GM12878 (cell line): ENCODE results near the gene ZNF511. TPM values are rescaled to one million over a fixed set of nuclear protein-coding genes. Genes with fewer than 3 reads are reported as not detected.

Source experiments
- FOS ChIP-seq: IDR thresholded peaks from 3 replicates; pipeline ENCODE4 v1.6.1; 2011; ENCODE audit warnings: borderline replicate concordance; ENCODE audit not compliant: insufficient read length; ENCODE audit errors: extremely low read depth
- IKZF2 ChIP-seq, 2 experiments: fragments of 450-650 bp; IDR thresholded peaks; 2 replicates each; pipeline ENCODE4 v1.6.1; 2017; ENCODE audit warnings: mild to moderate bottlenecking in 2 of 2, moderate library complexity in 2 of 2
- IRF5 ChIP-seq: fragments of 450-650 bp; IDR thresholded peaks from 2 replicates; pipeline ENCODE4 v1.6.1; 2017; ENCODE audit warnings: borderline replicate concordance
- RFX5 ChIP-seq: IDR thresholded peaks from 2 replicates; pipeline ENCODE4 v1.6.1; 2011; ENCODE audit warnings: low read depth, low read length, improper control_type of control experiment
- SREBF1 ChIP-seq: IDR thresholded peaks from 2 replicates; pipeline ENCODE4 v1.6.1; 2012; ENCODE audit warnings: mild to moderate bottlenecking, low read length
- SRF ChIP-seq, 2 experiments: IDR thresholded peaks; 2 replicates each; pipeline ENCODE4 v1.6.1; 2011; ENCODE audit warnings: low read depth in 2 of 2, low read length in 2 of 2, mild to moderate bottlenecking in 1 of 2, moderate library complexity in 1 of 2
- TCF3 ChIP-seq: IDR thresholded peaks from 2 replicates; pipeline ENCODE4 v1.6.1; 2012; ENCODE audit warnings: low read depth, mild to moderate bottlenecking, low read length, borderline replicate concordance; ENCODE audit not compliant: insufficient read depth
- USF2 ChIP-seq: IDR thresholded peaks from 2 replicates; pipeline ENCODE4 v1.6.1; 2011; ENCODE audit warnings: low read depth, low read length, improper control_type of control experiment, borderline replicate concordance
- polyA plus RNA-seq, 11 experiments: library from polyadenylated mRNA; depleted of rRNA in 4 of 11; unstranded in 6 of 11; stranded (reverse) in 5 of 11; fragments of >200 nt; fragmentation: Nextera tagmentation in 4 of 11; fragmentation: Illumina TruSeq in 1 of 11; extraction: Ambion mirVana in 4 of 11; extraction: Trizol in 1 of 11; gene quantifications; 1 replicate in 1 of 11; 2 replicates in 10 of 11; pipeline versions ENCODE4 v1.2.1 to v1.2.3, GENCODE V29; 2011 to 2016; ENCODE audit warnings: inconsistent platforms in 2 of 11, missing spikeins in 2 of 11, low read depth in 1 of 11
- total RNA-seq, 4 experiments: library from RNA; depleted of rRNA in 3 of 4; stranded (reverse); fragments of >200 nt in 3 of 4; fragmentation: Illumina TruSeq in 1 of 4; extraction: Trizol in 1 of 4; gene quantifications; 2 replicates each; pipeline versions ENCODE4 v1.2.1 to v1.2.3, GENCODE V29; 2013 to 2021
- TF ChIP-seq, protein P1 (sequence below): fragments of 450-650 bp; IDR thresholded peaks from 2 replicates; pipeline ENCODE4 v1.6.1; 2018; ENCODE audit warnings: mild to moderate bottlenecking, low read depth, moderate library complexity; ENCODE audit not compliant: partially characterized antibody
- TF ChIP-seq, protein P2 (sequence below): IDR thresholded peaks from 2 replicates; pipeline ENCODE4 v1.6.1; 2011; ENCODE audit warnings: borderline replicate concordance, low read depth, mild to moderate bottlenecking, moderate library complexity, low read length; ENCODE audit not compliant: insufficient read depth, poor library complexity, severe bottlenecking

ZNF511 gene
- total and polyA plus RNA-seq, 10 of the 15 experiments (the other 5 are each of a cell fraction or from before 2014, with no cell fraction given) = 0.58 to 110 (median 32.0) TPM

GRCh38 chr10:133335246-133336117 is 26.8 kb downstream of the ZNF511 start (continued):
- TF ChIP-seq USF2 (no peak), TCF3 (no peak), RFX5 (no peak), IRF5 (no peak), SREBF1 (no peak), IKZF2 (IDR thresholded peaks at IDR 0.05) (no peak), SRF (IDR thresholded peaks at IDR 0.05; ENCODE audit: low read depth in 2 of 2, low read length in 2 of 2) (no peak), FOS (no peak)
- TF ChIP-seq, protein P1, sequence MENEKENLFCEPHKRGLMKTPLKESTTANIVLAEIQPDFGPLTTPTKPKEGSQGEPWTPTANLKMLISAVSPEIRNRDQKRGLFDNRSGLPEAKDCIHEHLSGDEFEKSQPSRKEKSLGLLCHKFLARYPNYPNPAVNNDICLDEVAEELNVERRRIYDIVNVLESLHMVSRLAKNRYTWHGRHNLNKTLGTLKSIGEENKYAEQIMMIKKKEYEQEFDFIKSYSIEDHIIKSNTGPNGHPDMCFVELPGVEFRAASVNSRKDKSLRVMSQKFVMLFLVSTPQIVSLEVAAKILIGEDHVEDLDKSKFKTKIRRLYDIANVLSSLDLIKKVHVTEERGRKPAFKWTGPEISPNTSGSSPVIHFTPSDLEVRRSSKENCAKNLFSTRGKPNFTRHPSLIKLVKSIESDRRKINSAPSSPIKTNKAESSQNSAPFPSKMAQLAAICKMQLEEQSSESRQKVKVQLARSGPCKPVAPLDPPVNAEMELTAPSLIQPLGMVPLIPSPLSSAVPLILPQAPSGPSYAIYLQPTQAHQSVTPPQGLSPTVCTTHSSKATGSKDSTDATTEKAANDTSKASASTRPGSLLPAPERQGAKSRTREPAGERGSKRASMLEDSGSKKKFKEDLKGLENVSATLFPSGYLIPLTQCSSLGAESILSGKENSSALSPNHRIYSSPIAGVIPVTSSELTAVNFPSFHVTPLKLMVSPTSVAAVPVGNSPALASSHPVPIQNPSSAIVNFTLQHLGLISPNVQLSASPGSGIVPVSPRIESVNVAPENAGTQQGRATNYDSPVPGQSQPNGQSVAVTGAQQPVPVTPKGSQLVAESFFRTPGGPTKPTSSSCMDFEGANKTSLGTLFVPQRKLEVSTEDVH = no peak
- TF ChIP-seq, protein P2, sequence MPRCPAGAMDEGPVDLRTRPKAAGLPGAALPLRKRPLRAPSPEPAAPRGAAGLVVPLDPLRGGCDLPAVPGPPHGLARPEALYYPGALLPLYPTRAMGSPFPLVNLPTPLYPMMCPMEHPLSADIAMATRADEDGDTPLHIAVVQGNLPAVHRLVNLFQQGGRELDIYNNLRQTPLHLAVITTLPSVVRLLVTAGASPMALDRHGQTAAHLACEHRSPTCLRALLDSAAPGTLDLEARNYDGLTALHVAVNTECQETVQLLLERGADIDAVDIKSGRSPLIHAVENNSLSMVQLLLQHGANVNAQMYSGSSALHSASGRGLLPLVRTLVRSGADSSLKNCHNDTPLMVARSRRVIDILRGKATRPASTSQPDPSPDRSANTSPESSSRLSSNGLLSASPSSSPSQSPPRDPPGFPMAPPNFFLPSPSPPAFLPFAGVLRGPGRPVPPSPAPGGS = no peak
- TF ChIP-seq, all 136 proteins: peak for 3
